SK-N-MC (cell line): ENCODE data around the gene PIAS2.

Experiments used
- EZH2 ChIP-seq: fragments of 200-600 bp; sonication (generic); IDR thresholded peaks from one replicate; pipeline ENCODE4 v1.6.1; 2017; ENCODE audit warnings: antibody characterized with exemption
- FOXP2 ChIP-seq: optimal IDR thresholded peaks from 2 replicates; pipeline ENCODE3; 2011; ENCODE audit warnings: mild to moderate bottlenecking, moderate library complexity; ENCODE audit not compliant: insufficient read depth; ENCODE audit errors: extremely low read length, control extremely low read depth
- POLR2AphosphoS5 ChIP-seq: IDR thresholded peaks from 2 replicates; pipeline ENCODE4 v1.6.1; 2012; ENCODE audit warnings: mild to moderate bottlenecking, low read depth, low read length, borderline replicate concordance

GRCh38 chr18:46787674-46788073 lies 129.6 kb downstream of the PIAS2 start:
- TF ChIP-seq EZH2 (no peak), POLR2AphosphoS5 (no peak), FOXP2 (no peak)
